Upper lobe of left lung (tissue), 6 donors: Measurements from ENCODE around the gene KRI1. TPM values are rescaled to one million over a fixed set of nuclear protein-coding genes. Genes with fewer than 3 reads are reported as not detected.
"Not testable (repeated sequence)": the region's sequence is repeated elsewhere in the genome, so short reads cannot be mapped to it uniquely, and the experiment has no call there.

Source experiments
- ATAC-seq, 2 donors: fragments of 200-7000 bp; cut with Tn5 transposase; one replicate each; pipeline ENCODE4 v1.9.1; 2022; ENCODE audit warnings: mild to moderate bottlenecking in 2 of 2, moderate library complexity in 2 of 2; ENCODE audit not compliant: low FRiP score in 2 of 2
- DNase-seq, 2 donors: peaks; one replicate each; pipeline ENCODE4 v3.0.0-alpha.2; 2019 to 2020
- H3K27ac ChIP-seq, 4 donors: fragments of 200-600 bp; sonication (generic); one replicate each; pipeline ENCODE4 v1.5.1; 2016 to 2019
- H3K27me3 ChIP-seq, 4 donors: fragments of 200-600 bp; sonication (generic); one replicate each; pipeline ENCODE4 v1.5.1; 2017 to 2019
- H3K36me3 ChIP-seq, 4 donors: fragments of 200-600 bp; sonication (generic); one replicate each; pipeline ENCODE4 v1.5.1; 2016 to 2019
- H3K4me1 ChIP-seq, 4 donors: fragments of 200-600 bp; sonication (generic); one replicate each; pipeline ENCODE4 v1.5.1; 2018 to 2019
- H3K4me3 ChIP-seq, 4 donors: fragments of 200-600 bp; sonication (generic); one replicate each; pipeline ENCODE4 v1.5.1; 2017 to 2019; ENCODE audit warnings: mild to moderate bottlenecking in 2 of 4, moderate library complexity in 1 of 4
- H3K9me3 ChIP-seq, 4 donors: fragments of 200-600 bp; sonication (generic); one replicate each; pipeline ENCODE4 v1.5.1; 2018 to 2019
- EP300 ChIP-seq, 4 donors: sonication (generic); formaldehyde crosslinking; IDR thresholded peaks; one replicate each; pipeline ENCODE4 v1.5.1; 2017; ENCODE audit warnings: antibody characterized with exemption in 4 of 4, control low read depth in 2 of 4
- POLR2A ChIP-seq, 4 donors: fragments of 450-650 bp; IDR thresholded peaks; one replicate each; pipeline ENCODE4 v1.5.1; 2016 to 2017; ENCODE audit warnings: antibody characterized with exemption in 4 of 4, mild to moderate bottlenecking in 2 of 4
- POLR2AphosphoS5 ChIP-seq, 2 donors: sonication (generic); formaldehyde crosslinking; IDR thresholded peaks; one replicate each; pipeline ENCODE4 v1.5.1; 2017; ENCODE audit warnings: antibody characterized with exemption in 2 of 2
- WGBS, 2 donors: methylation state at CpG; one replicate each; pipeline ENCODE4 v1.1.5; 2017 to 2018; 5-methylcytosine and 5-hydroxymethylcytosine counted together
- total RNA-seq, 6 donors: library from RNA; depleted of rRNA in 4 of 6; stranded (reverse); fragments of >200 nt in 4 of 6; gene quantifications; one replicate each; pipeline versions ENCODE4 v1.1.0 to v1.2.1, GENCODE V29; 2016 to 2021
- TF ChIP-seq, protein P1 (sequence below), 6 experiments: fragments of 450-650 bp in 4 of 6; fragments of 200-600 bp in 2 of 6; sonication (generic) in 2 of 6; IDR thresholded peaks; one replicate each; pipeline ENCODE4 v1.5.1; 2016 to 2019; ENCODE audit warnings: antibody characterized with exemption in 6 of 6
- donor health status: DM: no; HTN: no; CAD: no; lungs with moderate emphysema.
- donor health status: DM: no; HTN: yes; CAD: no; lungs with severe emphysema.

KRI1 gene
- total RNA-seq, 6 donors from 2014 or later: 13.1 to 74.4 (median 24.5) TPM

DNA sequence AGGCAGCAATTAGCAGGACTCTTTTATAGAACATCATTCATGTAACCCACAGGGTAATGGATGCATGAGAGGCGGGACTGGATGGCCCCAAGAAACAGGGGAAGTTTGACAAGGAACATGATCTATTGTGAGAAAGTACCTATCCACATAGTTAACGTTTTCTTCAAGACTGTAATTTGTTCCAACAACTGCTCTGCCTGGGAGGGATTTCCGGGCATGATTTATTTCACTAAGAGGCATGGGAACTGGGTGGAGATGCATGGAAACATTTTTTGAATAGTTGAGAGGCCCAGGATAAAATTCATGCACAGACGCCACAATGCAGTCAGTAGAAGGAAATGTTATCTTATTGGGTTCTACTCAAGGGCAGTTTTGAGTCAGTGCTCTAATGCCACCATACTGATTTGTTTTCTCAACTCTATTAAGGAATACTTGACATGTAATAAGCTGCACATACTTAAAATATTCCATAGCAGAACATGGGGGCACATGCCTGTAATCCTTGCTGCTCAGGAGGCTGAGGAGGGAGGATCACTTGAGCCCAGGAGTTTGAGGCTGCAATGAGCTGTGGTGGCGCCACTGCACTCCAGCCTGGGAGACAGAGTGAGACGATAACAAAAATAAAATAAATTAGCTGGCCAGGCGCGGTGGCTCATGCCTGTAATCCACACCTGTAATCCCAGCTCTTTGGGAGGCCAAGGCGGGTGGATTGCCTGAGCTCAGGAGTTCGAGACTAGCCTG is 32.0 kb downstream of the KRI1 start:
- Histone ChIP-seq H3K4me1 (no peaks in the 10 kb centered on the region), H3K4me3 (no peak overlapping the region), H3K9me3 (no peaks in the 10 kb centered on the region), H3K27me3 (no peaks in the 10 kb centered on the region), H3K36me3 (no peaks in the 10 kb centered on the region), H3K27ac (no peak overlapping the region)
- no peak for DNase-seq
- ATAC-seq: no peak
- WGBS, 2 donors: 65 to 69% methylated on average over 10 of the region's 10 CpGs
- TF ChIP-seq, protein P1, sequence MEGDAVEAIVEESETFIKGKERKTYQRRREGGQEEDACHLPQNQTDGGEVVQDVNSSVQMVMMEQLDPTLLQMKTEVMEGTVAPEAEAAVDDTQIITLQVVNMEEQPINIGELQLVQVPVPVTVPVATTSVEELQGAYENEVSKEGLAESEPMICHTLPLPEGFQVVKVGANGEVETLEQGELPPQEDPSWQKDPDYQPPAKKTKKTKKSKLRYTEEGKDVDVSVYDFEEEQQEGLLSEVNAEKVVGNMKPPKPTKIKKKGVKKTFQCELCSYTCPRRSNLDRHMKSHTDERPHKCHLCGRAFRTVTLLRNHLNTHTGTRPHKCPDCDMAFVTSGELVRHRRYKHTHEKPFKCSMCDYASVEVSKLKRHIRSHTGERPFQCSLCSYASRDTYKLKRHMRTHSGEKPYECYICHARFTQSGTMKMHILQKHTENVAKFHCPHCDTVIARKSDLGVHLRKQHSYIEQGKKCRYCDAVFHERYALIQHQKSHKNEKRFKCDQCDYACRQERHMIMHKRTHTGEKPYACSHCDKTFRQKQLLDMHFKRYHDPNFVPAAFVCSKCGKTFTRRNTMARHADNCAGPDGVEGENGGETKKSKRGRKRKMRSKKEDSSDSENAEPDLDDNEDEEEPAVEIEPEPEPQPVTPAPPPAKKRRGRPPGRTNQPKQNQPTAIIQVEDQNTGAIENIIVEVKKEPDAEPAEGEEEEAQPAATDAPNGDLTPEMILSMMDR (IDR thresholded peaks at IDR 0.05): no peak
- TF ChIP-seq POLR2AphosphoS5 (IDR thresholded peaks at IDR 0.05): no peak

DNA sequence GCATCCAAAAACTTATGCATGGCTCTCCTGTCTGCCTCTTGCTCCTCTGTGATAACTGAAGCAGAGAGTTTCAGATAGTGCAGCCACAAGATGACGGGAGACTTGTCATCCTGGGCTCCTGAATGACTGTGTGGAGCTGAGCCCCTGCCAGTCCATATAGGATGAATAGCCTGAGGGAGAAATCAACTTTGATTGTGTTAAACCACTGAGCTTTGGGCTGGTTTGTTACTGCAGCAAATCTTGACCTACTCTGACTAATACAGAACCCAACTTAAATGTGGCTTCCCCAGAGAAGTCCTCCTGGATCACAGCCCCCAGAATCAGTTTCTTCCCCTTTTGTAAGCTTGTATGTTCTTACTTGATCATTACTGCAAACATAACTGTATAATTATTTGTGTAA is 33.4 kb downstream of the KRI1 start:
- WGBS, 2 donors: 86 to 90% methylated on average over 1 of the region's 1 CpG
- ATAC-seq (no peak), DNase-seq (no peak)
- no peaks in the 10 kb centered on the region for H3K36me3 ChIP-seq
- H3K27ac ChIP-seq: no peak overlapping the region
- no peaks in the 10 kb centered on the region for H3K9me3 ChIP-seq
- no peaks in the 10 kb centered on the region for H3K4me1 ChIP-seq
- TF ChIP-seq EP300 (IDR thresholded peaks at IDR 0.05) (no peak), POLR2AphosphoS5 (IDR thresholded peaks at IDR 0.05) (no peak), POLR2A (IDR thresholded peaks at IDR 0.05) (no peak)
- TF ChIP-seq, protein P1 (IDR thresholded peaks at IDR 0.05): no peak
- H3K4me3 ChIP-seq: no peak overlapping the region
- no peaks in the 10 kb centered on the region for H3K27me3 ChIP-seq

DNA sequence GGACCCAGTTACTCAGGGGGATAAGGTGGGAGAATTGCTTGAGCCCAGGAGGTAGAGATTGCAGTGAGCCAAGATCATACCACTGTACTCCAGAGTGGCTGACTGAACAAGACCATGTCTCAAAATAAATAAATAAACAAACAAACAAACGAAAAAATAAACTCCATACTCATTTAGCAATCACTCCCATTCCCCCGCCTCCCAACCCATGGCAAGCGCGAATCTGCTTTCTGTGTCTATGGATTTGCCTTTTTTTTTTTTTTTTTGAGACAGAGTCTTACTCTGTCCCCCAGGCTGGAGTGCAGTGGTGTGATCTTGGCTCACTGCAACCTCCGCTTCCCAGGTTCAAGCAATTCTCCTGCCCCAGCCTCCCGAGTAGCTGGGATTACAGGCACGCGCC is 38.9 kb downstream of the KRI1 start:
- H3K27ac ChIP-seq, H3K4me3 ChIP-seq, H3K4me1 ChIP-seq, DNase-seq, H3K27me3 ChIP-seq, H3K9me3 ChIP-seq, H3K36me3 ChIP-seq, ATAC-seq: not testable (repeated sequence)
- 89% methylated on average over 8 of the region's 8 CpGs for WGBS, 2 donors

DNA sequence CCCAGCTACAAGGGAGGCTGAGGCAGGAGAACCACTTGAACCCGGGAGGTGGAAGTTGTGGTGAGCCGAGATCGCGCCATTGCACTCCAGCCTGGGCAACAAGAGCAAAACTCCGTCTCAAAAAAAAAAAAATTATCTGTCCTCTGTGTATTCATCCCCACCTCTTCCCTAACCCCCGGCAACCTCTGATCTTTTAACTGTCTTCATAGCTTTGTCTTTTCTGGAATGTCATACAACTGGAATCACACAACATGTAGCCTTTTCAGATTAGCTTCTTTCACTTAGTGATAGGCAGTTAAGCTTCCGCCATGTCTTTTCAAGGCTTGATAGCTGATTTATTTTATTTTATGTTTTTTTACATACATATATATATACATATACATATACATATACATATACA is 40.2 kb downstream of the KRI1 start:
- DNase-seq (no peak), ATAC-seq (no peak)
- Histone ChIP-seq H3K36me3 (no peaks in the 10 kb centered on the region), H3K4me3 (no peak overlapping the region), H3K9me3 (no peaks in the 10 kb centered on the region), H3K27ac (no peak overlapping the region), H3K4me1 (no peaks in the 10 kb centered on the region), H3K27me3 (no peaks in the 10 kb centered on the region)
- TF ChIP-seq, protein P1 (IDR thresholded peaks at IDR 0.05): no peak
- TF ChIP-seq POLR2AphosphoS5 (IDR thresholded peaks at IDR 0.05) (no peak), EP300 (IDR thresholded peaks at IDR 0.05) (no peak), POLR2A (IDR thresholded peaks at IDR 0.05) (no peak)
- WGBS, 2 donors: 82 to 91% methylated on average over 7 of the region's 7 CpGs

DNA sequence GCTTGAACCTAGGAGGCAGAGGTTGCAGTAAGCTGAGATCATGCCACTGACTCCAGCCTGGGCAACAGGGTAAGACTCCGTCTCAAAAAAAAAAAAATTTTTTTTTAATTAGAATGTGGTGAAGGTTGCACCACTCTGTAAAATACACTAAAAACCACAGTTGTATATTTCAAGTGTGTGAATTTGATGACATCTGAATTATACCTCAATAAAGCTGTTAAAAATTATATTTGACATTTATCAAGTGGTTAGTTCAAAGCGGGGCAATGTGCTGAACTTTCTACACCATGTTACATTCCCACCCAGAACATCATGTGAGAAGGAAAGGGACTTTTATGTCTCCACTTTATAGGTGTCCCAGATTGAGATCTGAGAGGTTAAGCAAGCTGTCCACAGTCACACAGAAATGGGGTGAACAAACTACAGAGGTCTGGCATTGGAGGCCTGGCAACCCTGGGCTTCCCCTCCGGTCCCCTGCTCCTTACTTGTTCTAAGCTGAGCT is 42.6 kb downstream of the KRI1 start:
- DNase-seq (no peak), ATAC-seq (no peak)
- Histone ChIP-seq H3K27me3 (peaks cover 0 to 14% (median 4%) of the 10 kb centered on the region in 4 donors), H3K36me3 (no peaks in the 10 kb centered on the region), H3K9me3 (no peaks in the 10 kb centered on the region), H3K4me1 (peaks cover 3 to 9% (median 5%) of the 10 kb centered on the region in 4 donors), H3K27ac (no peak overlapping the region), H3K4me3 (no peak overlapping the region)
- TF ChIP-seq POLR2AphosphoS5 (IDR thresholded peaks at IDR 0.05) (no peak), POLR2A (IDR thresholded peaks at IDR 0.05) (no peak), EP300 (IDR thresholded peaks at IDR 0.05) (no peak)
- TF ChIP-seq, protein P1 (IDR thresholded peaks at IDR 0.05): no peak
- WGBS, 2 donors: 71 to 87% methylated on average over 3 of the region's 3 CpGs
